Measurements from ENCODE around the gene GGPS1. TPM values are rescaled to one million over a fixed set of nuclear protein-coding genes. Genes with fewer than 3 reads are reported as not detected.
"Not testable (repeated sequence)": the region's sequence is repeated elsewhere in the genome, so short reads cannot be mapped to it uniquely, and the experiment has no call there.

The GGPS1 gene
- 38.4 TPM for polyA plus RNA-seq (2013, experiment 1 of 2; ENCODE audit: insufficient read length)
- polyA plus RNA-seq (2013, experiment 2 of 2; ENCODE audit: insufficient read length), result 34.9 TPM

GRCh38 chr1:235328271-235329138, at the start of gene GGPS1:
TSS of gene GGPS1 (plus strand) at chr1:235328570. CDS start at chr1:235335265, 6,695 bp downstream.
- peak; percentile 100 for DNase-seq

GRCh38 chr1:235278915-235279292, 49.5 kb upstream of the GGPS1 start:
- no peak for DNase-seq

- no peak for DNase-seq
These were observed 48.7 kb upstream of the GGPS1 start for GRCh38 chr1:235279694-235280093.

- DNase-seq, result no peak
These were observed 47.9 kb upstream of the GGPS1 start for GRCh38 chr1:235280467-235280866.

GRCh38 chr1:235283636-235284035, 44.7 kb upstream of the GGPS1 start:
- DNase-seq, result not testable (repeated sequence)

GRCh38 chr1:235284231-235284769, 44.1 kb upstream of the GGPS1 start:
- no peak for DNase-seq

GRCh38 chr1:235286667-235287066, 41.7 kb upstream of the GGPS1 start:
- DNase-seq, result no peak

- no peak for DNase-seq
These were observed 41.0 kb upstream of the GGPS1 start for GRCh38 chr1:235287208-235287882.

GRCh38 chr1:235289859-235290739, 38.3 kb upstream of the GGPS1 start:
- no peak for DNase-seq

- no peak for DNase-seq
These were observed 37.4 kb upstream of the GGPS1 start for GRCh38 chr1:235290740-235291502.

- no peak for DNase-seq
These were observed 36.7 kb upstream of the GGPS1 start for GRCh38 chr1:235291599-235292091.

- no peak for DNase-seq
These were observed 35.6 kb upstream of the GGPS1 start for GRCh38 chr1:235292790-235293189.

- no peak for DNase-seq
These were observed 34.9 kb upstream of the GGPS1 start for GRCh38 chr1:235293322-235293942.

- no peak for DNase-seq
These were observed 32.4 kb upstream of the GGPS1 start for GRCh38 chr1:235295902-235296350.

- no peak for DNase-seq
These were observed 31.6 kb upstream of the GGPS1 start for GRCh38 chr1:235296729-235297128.

- DNase-seq, result no peak
These were observed 30.8 kb upstream of the GGPS1 start for GRCh38 chr1:235297579-235297978.

- DNase-seq, result no peak
These were observed 29.6 kb upstream of the GGPS1 start for GRCh38 chr1:235298758-235299157.

- no peak for DNase-seq
These were observed 29.1 kb upstream of the GGPS1 start for GRCh38 chr1:235299169-235299858.

GRCh38 chr1:235302143-235302542, 26.2 kb upstream of the GGPS1 start:
- no peak for DNase-seq

All from fibroblast of skin of scalp (primary cell).